GM18858 (cell line): Measurements from ENCODE around the gene TBR1.

ENCODE experiments used
- ATAC-seq: cut with Tn5 transposase; IDR thresholded peaks from one replicate; pipeline ENCODE4 v1.9.1; 2021; ENCODE audit not compliant: unreplicated experiment

Gene TBR1

GRCh38 chr2:161415987-161416707 lies at the start of gene TBR1:
TSS of gene TBR1 (plus strand) at chr2:161416297. CDS start at chr2:161416411, 114 bp downstream.
- no peak for ATAC-seq

GRCh38 chr2:161367675-161368074 lies 48.4 kb upstream of the TBR1 start:
- no peak for ATAC-seq

DNA sequence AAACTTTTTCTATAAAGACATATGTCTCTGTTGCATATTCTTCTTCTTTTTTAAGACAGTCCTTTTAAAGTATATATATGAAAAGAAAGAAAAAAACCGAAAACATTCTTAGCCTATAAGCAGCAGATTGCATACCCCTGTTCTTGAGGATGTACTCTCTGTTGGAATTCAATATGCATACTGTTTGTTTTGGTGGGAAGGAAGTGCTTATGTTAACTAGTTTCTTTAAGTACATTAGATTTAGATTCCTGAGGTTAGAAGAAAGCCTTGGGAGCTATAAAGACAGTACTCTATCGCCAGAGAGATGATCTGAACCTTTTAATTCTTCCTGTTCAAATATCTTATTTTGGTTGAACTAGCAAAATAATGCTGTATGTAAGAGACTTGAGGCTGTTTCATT lies 46.8 kb upstream of the TBR1 start:
- ATAC-seq: no peak

DNA sequence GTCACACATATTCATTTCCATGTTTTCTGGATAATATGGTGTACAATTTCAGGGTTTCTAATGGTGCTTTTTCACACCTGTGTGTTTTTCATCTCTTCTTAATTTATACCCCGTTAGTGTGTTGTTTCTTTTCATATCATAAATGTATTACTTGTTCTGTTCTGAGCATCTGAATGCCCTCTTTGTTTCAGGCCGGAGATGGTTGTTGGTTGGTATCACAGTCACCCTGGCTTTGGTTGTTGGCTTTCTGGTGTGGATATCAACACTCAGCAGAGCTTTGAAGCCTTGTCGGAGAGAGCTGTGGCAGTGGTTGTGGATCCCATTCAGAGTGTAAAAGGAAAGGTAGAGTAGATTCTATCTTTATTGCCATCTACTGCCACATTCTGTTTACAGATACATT lies 45.1 kb upstream of the TBR1 start:
- no peak for ATAC-seq

DNA sequence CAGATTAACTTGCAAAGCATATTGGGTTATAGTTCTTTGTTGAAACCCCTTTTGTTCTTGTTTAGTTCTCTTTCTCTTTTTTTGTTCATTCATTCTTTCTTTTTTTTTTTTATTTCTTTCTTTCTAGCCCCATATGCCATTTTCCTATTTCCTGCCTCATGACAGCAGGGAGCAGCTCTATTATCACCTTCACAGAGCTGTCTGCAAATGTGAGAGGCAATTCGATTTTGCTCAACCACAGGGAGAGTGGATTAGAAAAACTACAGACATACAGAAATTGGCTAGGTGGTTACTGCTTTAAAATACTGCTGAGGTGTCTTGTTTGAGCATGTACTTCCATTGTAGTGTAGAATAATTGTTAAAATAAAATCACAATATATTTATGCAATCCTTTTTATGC lies 44.2 kb upstream of the TBR1 start:
- ATAC-seq: no peak

GRCh38 chr2:161373942-161374341 lies 42.2 kb upstream of the TBR1 start:
- ATAC-seq: no peak

DNA sequence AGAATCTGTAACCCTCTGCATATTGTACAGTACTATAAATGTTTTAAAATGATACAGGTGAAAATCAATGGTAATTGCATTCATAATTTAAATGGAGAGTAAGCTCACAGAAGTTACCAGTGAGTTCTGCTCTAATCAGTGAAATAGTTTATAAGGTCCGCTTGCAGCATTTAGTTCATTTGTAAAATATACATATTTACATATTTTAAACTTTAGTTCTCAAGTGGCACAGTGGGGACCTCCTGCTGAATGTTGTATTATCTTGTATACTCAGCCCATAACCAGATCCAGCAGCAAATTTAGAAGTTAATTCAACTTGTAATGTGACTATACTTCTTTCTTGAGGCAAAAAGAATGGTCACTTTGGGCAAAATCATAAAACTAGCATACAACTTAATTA lies 41.7 kb upstream of the TBR1 start:
- ATAC-seq: no peak

- ATAC-seq: no peak
Measured at GRCh38 chr2:161379740-161380139, 36.4 kb upstream of the TBR1 start.

DNA sequence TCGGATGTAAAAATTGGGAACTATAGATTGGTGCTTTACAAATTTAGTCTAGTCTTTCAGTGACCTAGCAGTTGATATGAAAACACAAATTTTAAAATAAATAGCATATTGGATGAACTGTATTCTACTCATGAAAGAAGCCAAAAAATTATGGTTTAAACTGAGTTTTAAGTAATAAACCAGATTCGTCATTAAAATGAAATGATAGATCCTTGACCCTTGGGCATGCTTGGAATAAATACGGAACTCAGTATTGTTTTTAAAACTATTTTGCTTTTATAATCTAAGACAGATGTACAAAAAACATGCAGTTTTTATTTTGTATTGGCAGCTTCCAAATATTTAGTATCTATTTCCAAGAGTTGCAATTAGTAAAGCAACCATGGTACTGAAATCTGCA lies 34.6 kb upstream of the TBR1 start:
- ATAC-seq: no peak

DNA sequence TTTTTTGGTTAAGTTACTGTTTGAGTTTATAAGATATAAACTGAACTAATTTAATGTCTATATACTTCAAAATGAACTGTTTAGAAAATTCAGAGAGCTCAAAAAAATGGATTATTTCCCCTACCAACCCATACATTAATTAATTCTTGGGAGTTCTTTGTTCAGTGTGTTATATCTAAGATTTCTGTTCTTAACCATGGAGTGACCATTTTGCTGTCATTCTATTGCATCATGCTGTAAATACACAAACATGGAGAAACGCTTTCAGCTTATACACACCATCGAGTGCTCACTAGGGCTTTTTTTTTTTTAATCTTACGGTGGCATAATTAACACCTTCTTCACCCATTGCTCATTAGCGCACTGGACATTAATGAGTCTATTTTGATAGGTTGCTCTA lies 33.4 kb upstream of the TBR1 start:
- ATAC-seq: no peak

DNA sequence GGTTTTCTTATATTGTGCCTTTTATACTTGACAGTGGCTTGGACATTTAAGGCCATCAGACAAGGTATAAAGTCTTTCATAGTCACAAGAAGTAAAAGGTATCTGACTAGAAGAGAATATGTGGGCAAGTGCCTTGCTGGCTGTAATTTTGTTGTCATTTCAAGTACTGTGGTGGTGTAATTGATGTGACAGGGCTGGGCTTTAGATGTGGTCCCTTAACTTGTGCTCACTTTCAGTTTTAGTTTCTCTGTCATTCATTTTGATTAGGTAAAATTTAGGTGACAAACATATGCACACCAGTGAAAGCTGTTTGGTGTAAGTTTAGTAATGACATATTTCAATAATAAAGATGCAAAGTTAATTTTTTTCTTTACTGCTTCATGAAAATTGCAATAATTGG lies 31.2 kb upstream of the TBR1 start:
- peak; percentile 66 for ATAC-seq

DNA sequence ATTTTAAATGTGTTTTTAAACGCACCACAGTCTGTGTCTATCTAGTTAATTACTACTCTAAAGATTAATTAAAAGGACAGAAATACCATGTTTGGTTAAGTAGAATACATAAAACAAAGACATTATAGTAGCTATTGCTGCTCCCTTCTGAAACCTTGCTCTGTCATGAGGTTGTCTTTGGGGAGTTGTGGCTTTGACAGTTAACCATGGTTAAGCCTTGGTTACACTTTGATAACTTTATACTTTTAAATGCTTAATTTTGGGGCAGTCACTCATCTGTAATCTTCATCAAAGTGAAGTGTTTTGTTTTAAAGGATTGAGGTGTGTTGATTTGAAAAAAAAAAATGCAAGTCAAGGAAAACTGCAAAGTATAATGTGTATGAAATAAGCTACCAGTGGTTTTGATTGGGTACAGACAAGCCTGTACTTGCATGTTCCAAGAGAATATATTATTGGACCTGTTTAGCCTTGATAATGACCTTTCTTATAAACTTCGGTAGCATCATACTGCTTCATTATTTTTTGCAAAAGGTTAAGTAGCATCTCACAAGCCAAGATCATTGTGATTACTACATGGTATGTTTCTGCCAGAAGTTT lies 29.8 kb upstream of the TBR1 start:
- ATAC-seq: peak; percentile 50

GRCh38 chr2:161388146-161388779 lies 27.8 kb upstream of the TBR1 start:
- peak; percentile 24 for ATAC-seq

DNA sequence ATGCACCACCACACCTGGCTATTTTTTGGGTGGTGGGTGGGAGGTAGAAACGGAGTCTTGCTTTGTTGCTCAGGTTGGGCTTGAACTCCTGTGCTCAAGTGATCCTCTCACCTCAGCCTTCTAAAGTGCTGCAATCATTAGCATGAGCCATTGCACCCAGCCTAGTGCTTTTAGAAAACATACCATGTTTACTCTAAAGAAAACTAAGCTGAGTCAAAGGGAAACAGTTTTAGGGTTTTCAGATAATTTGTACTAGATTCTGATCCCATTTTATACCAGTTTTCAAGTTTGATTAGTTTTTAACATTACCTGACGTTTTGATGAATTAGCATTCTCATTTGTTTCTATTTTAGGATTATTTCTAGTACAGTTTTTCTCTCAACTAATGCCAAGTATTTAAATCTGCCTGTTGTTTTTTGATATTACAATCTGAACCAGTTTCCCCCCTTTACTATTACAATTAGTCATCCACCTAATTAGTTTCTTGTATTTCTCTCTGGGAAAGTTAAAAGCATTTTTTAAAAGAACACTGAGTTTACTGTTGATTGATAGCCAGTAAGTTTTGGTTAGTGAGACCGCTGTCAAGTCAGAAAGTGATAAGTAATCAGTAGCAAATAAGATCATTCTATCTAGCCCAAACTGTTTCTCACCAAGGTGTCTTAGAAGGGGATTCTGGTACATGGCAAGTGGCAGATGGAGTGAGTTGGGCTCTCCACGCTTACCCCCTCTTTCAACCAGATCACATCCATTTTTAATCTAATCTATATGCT lies 24.2 kb upstream of the TBR1 start:
- ATAC-seq: no peak

GRCh38 chr2:161400076-161400475 lies 16.0 kb upstream of the TBR1 start:
- no peak for ATAC-seq

DNA sequence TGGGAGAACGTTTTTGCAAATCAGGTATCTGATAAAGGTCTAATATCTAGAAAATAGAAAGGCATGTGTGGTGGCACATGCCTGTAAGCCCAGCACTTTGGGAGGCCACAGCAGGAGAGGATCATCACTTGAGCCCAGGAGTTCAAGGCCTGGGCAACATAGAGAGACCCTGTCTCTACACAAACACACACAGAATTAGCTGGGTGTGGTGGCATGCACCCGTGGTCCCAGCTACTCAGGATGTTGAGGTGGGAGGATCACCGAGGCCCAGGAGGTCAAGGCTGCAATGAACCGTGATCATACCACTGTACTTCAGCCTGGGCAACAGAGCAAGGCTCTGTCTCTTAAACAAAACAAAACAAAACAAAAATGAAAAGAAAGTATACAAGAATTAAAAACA lies 13.8 kb upstream of the TBR1 start:
- no peak for ATAC-seq

DNA sequence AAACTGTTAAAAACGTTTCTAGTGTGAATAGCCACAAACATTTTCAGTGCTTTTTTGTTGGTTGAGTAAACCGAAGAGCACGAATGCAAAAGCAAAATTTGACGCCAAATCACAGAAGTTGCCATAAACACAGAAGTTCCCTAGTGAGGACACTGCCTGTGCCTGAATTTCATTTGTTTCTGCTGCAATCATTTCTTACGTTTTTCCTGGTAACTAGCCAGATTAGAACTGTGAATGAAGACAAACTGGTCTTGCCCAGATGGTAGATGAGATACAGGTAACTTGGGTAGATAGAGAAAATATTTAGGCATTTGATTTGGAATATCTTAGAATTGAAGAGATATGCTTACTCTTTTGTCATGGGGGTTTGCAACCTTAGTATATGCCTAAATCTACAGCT lies 9.8 kb upstream of the TBR1 start:
- no peak for ATAC-seq

GRCh38 chr2:161407597-161407996 lies 8.5 kb upstream of the TBR1 start:
- ATAC-seq: no peak

DNA sequence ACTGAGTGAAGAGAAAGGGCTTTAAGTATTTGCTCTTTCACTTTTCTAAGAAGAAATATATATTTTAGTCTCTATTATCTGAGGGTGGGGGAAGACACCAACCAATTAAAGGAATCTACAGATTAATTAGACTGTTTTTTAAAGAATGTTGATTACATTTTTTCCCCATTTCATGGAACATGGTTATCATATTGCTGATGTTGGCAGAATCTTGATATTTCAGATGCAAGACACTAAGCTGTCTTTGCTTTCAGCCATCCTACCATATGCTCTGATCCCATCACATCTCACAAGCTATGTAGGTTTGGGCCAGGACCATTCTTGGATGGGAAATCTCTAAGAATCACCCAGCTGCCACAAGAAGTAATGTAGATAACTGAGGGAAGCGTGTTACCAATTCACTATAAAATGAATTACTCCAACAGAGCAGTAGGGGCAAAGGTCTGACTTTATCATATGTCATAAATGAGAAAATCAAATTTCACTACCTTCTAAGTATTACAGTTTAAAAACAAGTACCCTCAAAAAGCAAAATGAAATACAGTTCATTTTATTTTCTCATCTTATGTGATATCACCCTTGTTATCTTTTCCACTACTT lies 6.7 kb upstream of the TBR1 start:
- ATAC-seq: no peak

DNA sequence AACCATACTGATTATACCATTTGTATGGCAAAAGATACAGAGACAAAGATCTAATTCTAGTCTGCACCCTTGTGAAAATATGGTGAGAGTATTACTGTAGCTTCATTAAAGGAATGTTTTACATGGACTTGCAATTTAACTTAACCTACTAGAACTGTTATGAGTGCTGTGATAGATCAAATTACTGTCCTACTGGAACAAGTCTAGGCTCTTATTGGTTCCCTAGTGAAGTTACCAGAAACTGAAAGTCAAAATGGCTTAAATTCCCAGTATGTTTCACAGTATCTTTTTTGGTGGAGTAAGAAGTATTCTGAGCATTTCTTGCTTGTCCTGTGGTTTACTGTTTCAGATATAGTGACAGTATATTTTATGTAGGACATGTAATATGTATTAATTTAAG lies 3.8 kb upstream of the TBR1 start:
- peak; percentile 28 for ATAC-seq
